ENCODE results near the gene ZNF341.

ZNF341 gene

GRCh38 chr20:33826270-33826897 lies 94.6 kb downstream of the ZNF341 start:
- DNase-seq = peak; percentile 28

- DNase-seq = no peak
These were observed 95.3 kb downstream of the ZNF341 start for GRCh38 chr20:33827109-33827508.

- no peak for DNase-seq
These were observed 96.0 kb downstream of the ZNF341 start for GRCh38 chr20:33827634-33828325.

- DNase-seq = no peak
These were observed 96.6 kb downstream of the ZNF341 start for GRCh38 chr20:33828326-33828844.

GRCh38 chr20:33828967-33829560 lies 97.3 kb downstream of the ZNF341 start:
- no peak for DNase-seq

GRCh38 chr20:33829636-33830035 lies 97.8 kb downstream of the ZNF341 start:
- no peak for DNase-seq

GRCh38 chr20:33830371-33830770 lies 98.6 kb downstream of the ZNF341 start:
- DNase-seq = no peak

- DNase-seq = peak; percentile 37
These were observed 100.5 kb downstream of the ZNF341 start for GRCh38 chr20:33832103-33832804.

GRCh38 chr20:33833333-33833732 lies 101.5 kb downstream of the ZNF341 start:
- DNase-seq = no peak

- no peak for DNase-seq
These were observed 103.9 kb downstream of the ZNF341 start for GRCh38 chr20:33835615-33836172.

- no peak for DNase-seq
These were observed 104.5 kb downstream of the ZNF341 start for GRCh38 chr20:33836277-33836676.

- DNase-seq = no peak
These were observed 105.5 kb downstream of the ZNF341 start for GRCh38 chr20:33837096-33837830.

- DNase-seq = no peak
These were observed 106.5 kb downstream of the ZNF341 start for GRCh38 chr20:33838035-33838864.

- DNase-seq = no peak
These were observed 107.8 kb downstream of the ZNF341 start for GRCh38 chr20:33839591-33839990.

- no peak for DNase-seq
These were observed 108.4 kb downstream of the ZNF341 start for GRCh38 chr20:33840160-33840559.

GRCh38 chr20:33840759-33841435 lies 109.1 kb downstream of the ZNF341 start:
- no peak for DNase-seq

GRCh38 chr20:33841436-33841799 lies 109.6 kb downstream of the ZNF341 start:
- DNase-seq = no peak
